Testis (tissue), 3 donors: ENCODE data around the gene R3HDM4. TPM values are rescaled to one million over a fixed set of nuclear protein-coding genes. Genes with fewer than 3 reads are reported as not detected.

Experiments
- DNase-seq: peaks from one replicate; pipeline ENCODE4 v3.0.0-alpha.2; 2019
- H3K27ac ChIP-seq, 2 donors: fragments of 200-600 bp; sonication (generic); one replicate each; pipeline ENCODE4 v1.5.1; 2019
- H3K27me3 ChIP-seq: fragments of 200-600 bp; sonication (generic); one replicate; pipeline ENCODE4 v1.5.1; 2019
- H3K36me3 ChIP-seq: fragments of 200-600 bp; sonication (generic); one replicate; pipeline ENCODE4 v1.5.1; 2017; ENCODE audit warnings: low read depth; ENCODE audit errors: missing control alignments
- H3K4me1 ChIP-seq: fragments of 200-600 bp; sonication (generic); one replicate; pipeline ENCODE4 v1.5.1; 2019
- H3K4me3 ChIP-seq, 2 donors: fragments of 200-600 bp; sonication (generic); one replicate each; pipeline ENCODE4 v1.5.1; 2017 to 2019
- H3K9me3 ChIP-seq: fragments of 200-600 bp; sonication (generic); one replicate; pipeline ENCODE4 v1.5.1; 2017
- CTCF ChIP-seq, 3 experiments: fragments of 450-650 bp in 2 of 3; fragments of 200-600 bp in 1 of 3; sonication (generic) in 1 of 3; IDR thresholded peaks; one replicate each; pipeline ENCODE4 v1.5.1; 2016 to 2019; ENCODE audit warnings: antibody characterized with exemption in 3 of 3, mild to moderate bottlenecking in 2 of 3, moderate library complexity in 1 of 3
- POLR2A ChIP-seq: fragments of 450-650 bp; IDR thresholded peaks from one replicate; pipeline ENCODE4 v1.6.1; 2017; ENCODE audit warnings: antibody characterized with exemption, mild to moderate bottlenecking, moderate library complexity
- WGBS, 2 donors: methylation state at CpG; one replicate each; pipeline ENCODE4 v1.1.5; 2018; 5-methylcytosine and 5-hydroxymethylcytosine counted together
- intact Hi-C: fragments of 100-400 bp; cut with DNase I; formaldehyde crosslinking; loops from one replicate; pipeline ENCODE4 v1.15.1; 2023; ENCODE audit warnings: low total_unique reads
- polyA plus RNA-seq: library from polyadenylated mRNA; stranded (reverse); fragments of 350-450 nt; fragmentation: Illumina TruSeq; extraction: RNeasy Lipid Tissue Mini Kit (QIAGEN cat#74804); gene quantifications from one replicate; pipeline ENCODE4 v1.2.3, GENCODE V29; 2014; ENCODE audit warnings: low read depth, low replicate concordance; ENCODE audit not compliant: insufficient read depth
- total RNA-seq, 2 donors: library from RNA; depleted of rRNA; stranded (reverse); fragments of >200 nt; gene quantifications; one replicate each; pipeline ENCODE4 v1.2.3, GENCODE V29; 2016

The R3HDM4 gene
- total and polyA plus RNA-seq, 3 donors from 2014 or later: 19.2 to 30.1 (median 24.6) TPM

- H3K27ac ChIP-seq: no peak overlapping the region
- TF ChIP-seq CTCF (IDR thresholded peaks at IDR 0.05) (no peak), POLR2A (no peak)
- H3K27me3 ChIP-seq: no peaks in the 10 kb centered on the region
- no peak overlapping the region for H3K4me3 ChIP-seq
- no peak for DNase-seq
- intact Hi-C loops: no loop called here
- H3K36me3 ChIP-seq: no peaks in the 10 kb centered on the region
- H3K9me3 ChIP-seq: no peaks in the 10 kb centered on the region
- WGBS, 2 donors: 64 to 85% methylated on average over 13 to 14 of the region's 14 CpGs
- H3K4me1 ChIP-seq: no peaks in the 10 kb centered on the region
Measured at GRCh38 chr19:952049-952679, 39.1 kb upstream of the R3HDM4 start.

GRCh38 chr19:950352-951066 is 37.5 kb upstream of the R3HDM4 start:
- DNase-seq: no peak

GRCh38 chr19:948842-949496 is 36.0 kb upstream of the R3HDM4 start:
- WGBS, 2 donors: 87 to 93% methylated on average over 15 to 24 of the region's 25 CpGs
- H3K9me3 ChIP-seq: no peaks in the 10 kb centered on the region
- H3K27ac ChIP-seq: no peak overlapping the region
- TF ChIP-seq CTCF (IDR thresholded peaks at IDR 0.05) (no peak), POLR2A (no peak)
- intact Hi-C loops: no loop called here
- no peak overlapping the region for H3K4me3 ChIP-seq
- no peak for DNase-seq
- peaks cover 6% of the 10 kb centered on the region for H3K4me1 ChIP-seq
- no peaks in the 10 kb centered on the region for H3K36me3 ChIP-seq
- H3K27me3 ChIP-seq: no peaks in the 10 kb centered on the region

More at GRCh38 chr19:950352-951066, 37.5 kb upstream of the R3HDM4 start:
- intact Hi-C loops: no loop called here
- Histone ChIP-seq H3K9me3 (no peaks in the 10 kb centered on the region), H3K36me3 (no peaks in the 10 kb centered on the region), H3K27ac (no peak overlapping the region), H3K4me1 (no peaks in the 10 kb centered on the region), H3K4me3 (no peak overlapping the region), H3K27me3 (no peaks in the 10 kb centered on the region)
- TF ChIP-seq POLR2A: no peak
- no peak for TF ChIP-seq CTCF (IDR thresholded peaks at IDR 0.05)
- 85 to 92% methylated on average over 15 to 17 of the region's 17 CpGs for WGBS, 2 donors

- H3K4me3 ChIP-seq: no peak overlapping the region
- TF ChIP-seq POLR2A: no peak
- TF ChIP-seq CTCF (IDR thresholded peaks at IDR 0.05): no peak
- 88 to 94% methylated on average over 13 to 46 of the region's 47 CpGs for WGBS, 2 donors
- H3K27me3 ChIP-seq: no peaks in the 10 kb centered on the region
- intact Hi-C loops: no loop called here
- H3K36me3 ChIP-seq: no peaks in the 10 kb centered on the region
- peak; percentile 49 for DNase-seq
- no peaks in the 10 kb centered on the region for H3K9me3 ChIP-seq
- H3K4me1 ChIP-seq: peaks cover 11% of the 10 kb centered on the region
- no peak overlapping the region for H3K27ac ChIP-seq
Measured at GRCh38 chr19:947707-948539, 34.9 kb upstream of the R3HDM4 start.
